SK-N-MC (cell line): ENCODE data around the gene CEACAM19.

Experiments
- EZH2 ChIP-seq: fragments of 200-600 bp; sonication (generic); IDR thresholded peaks from one replicate; pipeline ENCODE4 v1.6.1; 2017; ENCODE audit warnings: antibody characterized with exemption
- FOXP2 ChIP-seq: optimal IDR thresholded peaks from 2 replicates; pipeline ENCODE3; 2011; ENCODE audit warnings: mild to moderate bottlenecking, moderate library complexity; ENCODE audit not compliant: insufficient read depth; ENCODE audit errors: extremely low read length, control extremely low read depth
- POLR2AphosphoS5 ChIP-seq: IDR thresholded peaks from 2 replicates; pipeline ENCODE4 v1.6.1; 2012; ENCODE audit warnings: mild to moderate bottlenecking, low read depth, low read length, borderline replicate concordance

DNA sequence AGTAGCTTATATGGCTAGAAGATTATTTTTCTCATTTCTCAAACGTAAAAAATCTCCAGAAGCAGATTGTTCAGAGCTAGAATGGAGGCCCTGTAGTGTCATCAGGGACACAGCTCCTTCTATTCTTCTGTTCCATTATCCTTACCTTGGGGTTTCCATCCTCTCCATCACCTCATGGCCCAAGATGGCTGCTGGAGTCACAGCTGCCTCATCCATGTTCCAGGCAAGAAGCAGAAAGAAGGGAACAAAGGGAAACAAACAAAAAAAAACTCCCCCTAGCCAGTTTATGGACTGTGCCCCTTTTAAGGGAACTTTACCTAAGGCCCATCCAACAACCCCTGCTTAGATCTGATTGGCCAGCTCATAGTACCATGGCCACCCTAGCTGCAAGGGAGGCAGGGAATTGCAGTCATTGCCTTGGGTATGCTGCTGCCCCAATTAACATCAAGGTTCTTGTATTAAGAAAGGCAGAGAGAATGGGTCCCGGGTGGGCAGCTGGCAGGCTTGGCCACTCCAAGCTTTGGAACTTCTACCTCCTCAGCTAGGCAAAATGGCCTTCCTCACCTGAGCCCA is 43.4 kb downstream of the CEACAM19 start:
- TF ChIP-seq EZH2 = no peak
- no peak for TF ChIP-seq POLR2AphosphoS5
- no peak for TF ChIP-seq FOXP2
